DMS114 treated with DMSO at 0.1 percent for 48 hours (cell line): Measurements from ENCODE around the gene PAQR5.
"Not testable (repeated sequence)": the region's sequence is repeated elsewhere in the genome, so short reads cannot be mapped to it uniquely, and the experiment has no call there.

ENCODE experiments used
- DNase-seq: peaks from one replicate; lab custom pipeline; 2025; ENCODE audit not compliant: unreplicated experiment; lab: John Stamatoyannopoulos, UW

Gene PAQR5

GRCh38 chr15:69346112-69346511, 47.4 kb downstream of the PAQR5 start:
- DNase-seq = no peak

DNA sequence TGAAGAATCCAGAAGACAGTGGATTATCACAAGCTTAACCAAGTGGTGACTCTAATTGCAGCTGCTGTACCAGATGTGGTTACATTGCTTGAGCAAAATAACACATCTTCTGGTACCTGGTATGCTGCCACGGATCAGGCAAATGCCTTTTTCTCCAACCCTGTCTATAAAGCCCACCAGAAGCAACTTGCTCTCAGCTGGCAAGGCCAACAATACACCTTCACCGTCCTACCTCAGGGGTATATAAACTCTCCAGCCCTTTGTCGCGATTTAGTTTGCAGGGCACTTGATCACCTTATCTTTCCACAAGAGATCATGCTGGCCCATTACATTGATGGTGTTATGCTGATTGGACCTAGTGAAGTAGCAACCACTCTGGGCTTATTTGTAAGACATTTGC, 52.6 kb downstream of the PAQR5 start:
- DNase-seq = no peak

DNA sequence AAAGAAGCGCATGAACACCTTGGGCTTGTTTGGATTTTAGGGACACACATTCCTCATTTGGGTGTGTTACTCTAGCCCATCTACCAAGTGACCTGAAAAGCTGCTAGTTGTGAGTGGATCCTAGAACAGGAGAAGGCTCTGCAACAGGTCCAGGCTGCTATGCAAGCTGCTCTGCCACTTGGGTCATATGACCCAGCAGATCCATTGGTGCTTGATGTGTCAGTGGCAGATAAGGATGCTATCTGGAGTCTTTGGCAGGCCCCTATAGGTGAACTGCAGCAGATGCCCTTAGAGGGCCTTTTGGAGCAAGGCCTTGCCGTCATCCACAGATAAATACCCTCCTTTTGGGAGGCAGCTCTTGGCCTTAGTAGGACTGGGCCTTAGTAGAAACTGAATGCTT, 53.2 kb downstream of the PAQR5 start:
- no peak for DNase-seq

- DNase-seq = no peak
Observed at GRCh38 chr15:69357773-69358771, 59.4 kb downstream of the PAQR5 start.

- no peak for DNase-seq
Observed at GRCh38 chr15:69358850-69359249, 60.1 kb downstream of the PAQR5 start.

GRCh38 chr15:69359722-69360121, 61.0 kb downstream of the PAQR5 start:
- DNase-seq = no peak

DNA sequence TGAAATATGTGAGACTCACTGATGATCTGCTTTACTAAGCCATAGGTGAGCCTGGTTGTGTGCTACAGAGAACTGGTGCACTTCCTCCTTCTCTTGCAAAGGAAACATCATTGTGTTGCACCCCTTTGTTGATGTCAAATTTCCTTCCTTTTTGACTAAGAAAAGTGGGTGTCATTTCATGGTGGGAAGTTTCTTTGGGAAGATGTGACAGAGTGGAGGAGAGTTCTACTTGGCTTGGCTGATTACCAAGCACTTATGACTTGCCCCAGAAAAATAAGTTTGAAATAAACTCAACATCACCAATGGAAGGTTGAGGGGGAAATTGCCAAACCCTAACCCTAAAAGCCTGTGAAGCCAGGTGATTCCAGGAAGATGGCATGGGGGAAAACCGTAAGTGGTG, 61.9 kb downstream of the PAQR5 start:
- DNase-seq = no peak

DNA sequence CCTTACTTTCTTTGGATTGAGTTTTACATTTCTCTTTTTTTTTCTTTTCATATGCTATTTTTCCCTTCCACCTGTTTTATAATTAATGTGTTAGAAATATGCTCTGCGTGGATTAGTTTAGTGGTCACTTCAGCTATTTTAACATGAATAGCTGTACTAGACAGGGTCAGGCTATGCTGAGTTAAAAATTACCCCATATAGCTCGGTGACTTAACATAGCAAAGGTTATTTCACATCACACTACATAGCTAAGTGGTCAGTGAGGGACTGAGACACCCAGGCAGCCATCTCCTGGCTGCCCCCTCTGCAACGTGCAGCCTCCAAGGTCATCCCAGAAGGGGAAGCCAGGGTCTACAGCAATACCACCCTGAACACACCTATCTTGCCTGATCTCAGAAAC, 68.5 kb downstream of the PAQR5 start:
- DNase-seq = no peak

DNA sequence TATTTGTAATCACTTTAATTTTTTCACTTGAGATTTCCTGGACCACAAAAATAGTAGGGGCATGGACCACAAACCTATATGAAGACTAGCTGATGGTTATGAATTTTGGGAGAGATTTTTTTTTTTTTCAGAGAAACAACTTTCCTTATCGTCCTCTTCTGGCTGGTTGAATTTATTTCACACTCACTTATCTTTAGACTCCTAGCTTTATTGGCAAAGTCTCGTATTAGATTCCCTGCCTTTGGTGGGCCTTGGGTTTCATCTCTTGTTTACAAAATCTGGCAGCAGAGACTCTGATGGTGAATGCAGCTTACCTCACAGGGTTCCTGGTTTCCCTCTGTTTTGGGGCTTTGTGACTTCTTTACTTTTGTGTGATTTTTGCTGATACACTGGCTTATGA, 70.9 kb downstream of the PAQR5 start:
- DNase-seq = no peak

DNA sequence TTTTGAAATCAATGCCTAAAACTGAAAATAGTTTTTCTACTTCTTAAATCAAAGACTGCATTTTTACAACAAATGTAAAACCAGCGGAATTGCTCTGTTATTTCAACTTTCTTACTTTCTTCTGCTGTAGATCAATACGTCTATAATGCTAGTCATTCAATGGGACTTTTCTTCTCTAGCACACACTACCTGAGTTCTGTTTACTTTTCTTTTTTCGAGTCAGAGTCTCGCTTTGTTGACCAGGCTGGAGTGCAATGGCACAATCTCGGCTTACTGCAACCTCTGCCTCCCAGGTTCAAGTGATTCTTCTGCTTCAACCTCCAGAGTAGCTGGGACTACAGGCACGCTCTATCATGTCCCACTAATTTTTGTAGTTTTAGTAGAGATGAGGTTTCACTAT, 74.7 kb downstream of the PAQR5 start:
- DNase-seq = no peak

- DNase-seq = no peak
Observed at GRCh38 chr15:69375151-69375790, 76.6 kb downstream of the PAQR5 start.

- no peak for DNase-seq
Observed at GRCh38 chr15:69377216-69377970, 78.7 kb downstream of the PAQR5 start.

DNA sequence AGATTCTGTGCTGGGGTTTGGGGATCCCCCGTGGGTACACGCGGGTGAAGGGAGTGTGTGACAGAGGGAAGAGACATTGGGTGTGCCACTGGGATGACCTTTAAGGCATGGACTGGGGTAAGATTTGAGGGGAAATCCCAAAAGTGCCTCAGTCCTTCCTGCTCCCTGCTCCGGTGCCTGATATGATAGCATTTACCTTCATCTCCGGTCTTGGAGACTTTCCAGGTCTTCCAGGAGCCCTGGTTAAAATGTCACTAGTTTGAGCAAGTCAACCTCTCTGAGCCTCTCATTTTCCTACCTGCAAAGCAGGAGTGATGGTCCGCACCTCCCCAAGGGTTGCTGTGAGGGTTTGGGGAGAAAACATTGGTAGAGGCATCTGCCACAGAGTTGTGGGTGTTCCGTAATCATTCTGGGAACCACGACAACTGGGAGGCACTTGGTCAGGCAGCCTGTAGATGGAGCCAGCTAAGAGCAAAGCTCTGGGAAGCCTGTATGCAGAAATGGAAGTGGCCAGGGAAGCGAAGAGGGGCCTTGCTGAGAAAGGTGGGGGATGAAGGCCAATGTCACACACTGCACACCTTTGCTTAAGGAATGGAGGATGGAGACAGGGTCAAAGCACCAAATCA, 81.5 kb downstream of the PAQR5 start:
- DNase-seq = no peak

DNA sequence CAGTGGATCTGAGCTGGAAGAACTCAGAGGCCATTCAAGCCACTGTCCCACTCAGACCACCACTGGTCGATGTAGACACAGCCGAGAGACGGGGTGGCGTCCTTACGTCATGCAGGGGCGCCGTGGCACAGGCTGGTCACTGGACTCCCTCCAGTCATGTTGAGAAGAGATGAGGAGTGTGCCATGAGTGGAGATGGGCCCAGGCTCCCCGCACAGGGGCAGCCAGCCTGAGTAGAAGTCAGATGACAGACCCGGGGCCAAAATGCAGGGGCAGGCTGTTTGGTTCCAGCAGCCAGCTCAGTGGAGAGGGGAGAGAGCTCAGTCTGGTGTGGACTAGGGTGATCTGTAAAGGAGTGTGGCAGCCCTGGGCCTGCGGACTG, 82.0 kb downstream of the PAQR5 start:
- DNase-seq = no peak

- DNase-seq = not testable (repeated sequence)
Observed at GRCh38 chr15:69382176-69382575, 83.5 kb downstream of the PAQR5 start.

GRCh38 chr15:69384066-69384465, 85.4 kb downstream of the PAQR5 start:
- DNase-seq = not testable (repeated sequence)

DNA sequence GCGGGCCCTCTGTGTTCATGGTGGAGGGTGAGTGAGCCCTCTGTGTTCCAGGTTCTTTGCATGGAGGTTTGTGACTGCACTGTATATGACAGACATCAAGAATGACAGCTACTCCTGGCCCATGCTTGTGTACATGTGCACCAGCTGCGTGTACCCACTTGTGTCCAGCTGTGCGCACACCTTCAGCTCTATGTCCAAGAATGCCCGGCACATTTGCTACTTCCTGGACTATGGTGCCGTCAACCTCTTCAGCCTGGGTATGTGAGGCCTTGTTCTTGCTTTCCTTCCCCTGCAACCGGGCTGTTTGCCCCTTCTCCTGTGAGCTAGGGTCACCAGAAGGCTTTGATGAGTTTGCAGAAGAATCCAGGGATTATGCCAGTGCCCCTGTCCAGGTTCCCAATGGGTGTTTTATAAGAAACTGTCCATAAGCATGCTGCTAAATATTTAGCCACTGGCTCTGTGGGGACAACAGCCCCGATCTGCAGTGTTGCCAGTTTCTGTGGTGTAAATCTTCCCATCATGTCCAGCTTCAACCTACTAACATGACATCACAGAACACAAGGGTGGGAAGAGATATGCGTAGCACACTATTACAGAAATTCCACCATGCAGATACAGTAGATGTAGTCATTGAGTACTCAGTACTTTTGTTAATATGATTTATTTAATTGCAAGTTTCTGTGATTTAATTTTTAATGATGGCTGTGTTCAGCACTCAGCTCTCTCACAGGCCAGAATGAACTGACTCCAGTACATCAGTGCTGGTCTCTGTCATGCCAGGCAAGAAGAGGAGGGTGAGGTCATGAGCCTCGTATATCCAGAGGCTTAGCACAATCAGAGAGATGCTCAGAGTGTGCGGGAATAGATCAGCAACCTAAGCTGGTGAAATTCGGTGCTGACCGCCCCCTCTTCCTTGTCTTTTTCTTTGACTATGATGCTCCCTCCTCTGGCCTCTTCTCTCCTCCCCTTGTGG, 86.2 kb downstream of the PAQR5 start:
- no peak for DNase-seq

DNA sequence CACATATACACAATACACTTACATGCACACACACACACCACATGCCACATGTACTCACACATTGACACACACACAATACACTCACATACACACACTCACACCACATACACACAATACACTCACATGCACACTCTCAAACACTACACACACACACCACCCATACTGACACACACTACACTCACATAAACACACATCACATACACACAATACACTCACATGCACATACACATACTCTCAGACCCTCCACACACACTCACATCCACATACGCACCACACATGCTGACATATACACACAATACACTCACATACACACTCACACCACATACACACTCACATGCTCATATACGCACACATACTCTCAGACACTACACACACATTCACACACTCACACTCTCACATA, 87.1 kb downstream of the PAQR5 start:
- no peak for DNase-seq

DNA sequence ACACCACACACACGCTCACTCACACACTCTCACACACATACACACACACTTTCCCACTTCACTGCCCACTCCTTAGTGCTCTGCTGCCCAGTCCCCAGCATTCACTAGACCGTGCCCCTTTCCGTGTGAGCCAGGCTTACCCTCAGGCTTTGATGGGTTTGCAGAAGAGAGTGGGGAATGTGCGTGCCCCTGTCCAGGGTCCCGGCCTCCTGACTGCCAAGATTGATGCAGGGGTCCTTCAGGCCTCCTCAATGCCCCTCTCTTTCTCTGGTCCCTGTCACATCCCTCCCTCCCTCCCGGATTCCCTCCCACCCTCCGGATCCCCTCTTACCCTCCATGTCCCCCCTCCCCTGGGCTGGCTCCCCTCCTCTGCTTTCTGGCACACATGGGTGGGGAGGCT, 87.6 kb downstream of the PAQR5 start:
- DNase-seq = no peak

- no peak for DNase-seq
Observed at GRCh38 chr15:69388260-69388705, 89.6 kb downstream of the PAQR5 start.
